GM21576 (cell line): ENCODE results near the gene ZNF423.

Source experiments
- ATAC-seq: cut with Tn5 transposase; IDR thresholded peaks from one replicate; pipeline ENCODE4 v1.9.1; 2021; ENCODE audit warnings: mild to moderate bottlenecking, moderate library complexity; ENCODE audit not compliant: unreplicated experiment

ZNF423 gene

GRCh38 chr16:49608779-49609178 is 247.1 kb downstream of the ZNF423 start:
- ATAC-seq = no peak

- ATAC-seq = no peak
Measured at GRCh38 chr16:49608098-49608497, 247.8 kb downstream of the ZNF423 start.

GRCh38 chr16:49605536-49606254 is 250.2 kb downstream of the ZNF423 start:
- ATAC-seq = no peak

GRCh38 chr16:49604602-49605001 is 251.3 kb downstream of the ZNF423 start:
- no peak for ATAC-seq

GRCh38 chr16:49603956-49604355 is 252.0 kb downstream of the ZNF423 start:
- ATAC-seq = no peak

GRCh38 chr16:49602976-49603310 is 253.0 kb downstream of the ZNF423 start:
- ATAC-seq = no peak

GRCh38 chr16:49602201-49602975 is 253.5 kb downstream of the ZNF423 start:
- no peak for ATAC-seq

- ATAC-seq = no peak
Measured at GRCh38 chr16:49601576-49601975, 254.3 kb downstream of the ZNF423 start.

- no peak for ATAC-seq
Measured at GRCh38 chr16:49600976-49601375, 254.9 kb downstream of the ZNF423 start.

- ATAC-seq = no peak
Measured at GRCh38 chr16:49600536-49600935, 255.4 kb downstream of the ZNF423 start.

- no peak for ATAC-seq
Measured at GRCh38 chr16:49599704-49600103, 256.2 kb downstream of the ZNF423 start.

GRCh38 chr16:49599281-49599680 is 256.6 kb downstream of the ZNF423 start:
- no peak for ATAC-seq

- ATAC-seq = peak; percentile 74
Measured at GRCh38 chr16:49598383-49599170, 257.3 kb downstream of the ZNF423 start.

GRCh38 chr16:49597796-49598195 is 258.1 kb downstream of the ZNF423 start:
- no peak for ATAC-seq

- ATAC-seq = no peak
Measured at GRCh38 chr16:49596648-49597291, 259.1 kb downstream of the ZNF423 start.

- ATAC-seq = no peak
Measured at GRCh38 chr16:49596068-49596467, 259.8 kb downstream of the ZNF423 start.

GRCh38 chr16:49594685-49595498 is 261.0 kb downstream of the ZNF423 start:
- ATAC-seq = no peak

GRCh38 chr16:49594153-49594552 is 261.8 kb downstream of the ZNF423 start:
- ATAC-seq = no peak

- no peak for ATAC-seq
Measured at GRCh38 chr16:49593424-49594040, 262.4 kb downstream of the ZNF423 start.
